Choroid plexus epithelial cell (primary cell): ENCODE measurements around the gene DGUOK.

ENCODE experiments used
- DNase-seq: peaks from one replicate; pipeline ENCODE4 v3.0.0-alpha.2; 2010; ENCODE audit warnings: low read depth
- H3K4me3 ChIP-seq: 2 replicates; pipeline ENCODE4 v1.5.1; 2011; ENCODE audit warnings: low read depth, mild to moderate bottlenecking, control low read depth, low read length, moderate library complexity
- TF ChIP-seq, protein P1 (sequence below): conservative IDR thresholded peaks from 2 replicates; pipeline ENCODE4 v1.5.1; 2011; ENCODE audit warnings: low read depth, mild to moderate bottlenecking, control low read depth, inconsistent platforms, low read length, moderate library complexity

DGUOK gene

DNA sequence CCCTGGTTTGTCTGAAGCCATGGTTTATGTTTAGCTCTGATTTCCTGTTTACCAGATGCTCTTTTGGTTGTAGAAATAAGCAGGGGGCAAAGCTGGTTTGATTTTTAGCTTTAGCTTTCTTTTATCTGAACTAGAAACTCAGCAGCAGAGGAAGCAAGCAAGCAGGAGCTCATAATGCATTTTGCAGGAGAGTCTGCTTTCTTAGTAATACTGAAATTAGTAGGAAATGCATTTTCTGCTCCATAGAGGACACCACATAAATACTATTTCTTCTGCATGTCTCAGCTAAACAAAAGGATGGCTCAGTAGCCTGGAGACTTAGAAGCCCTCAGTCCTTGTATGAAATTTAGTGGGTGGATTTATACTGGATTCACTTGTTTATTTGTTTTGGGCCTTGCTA is 23.1 kb downstream of the DGUOK start:
- TF ChIP-seq, protein P1, sequence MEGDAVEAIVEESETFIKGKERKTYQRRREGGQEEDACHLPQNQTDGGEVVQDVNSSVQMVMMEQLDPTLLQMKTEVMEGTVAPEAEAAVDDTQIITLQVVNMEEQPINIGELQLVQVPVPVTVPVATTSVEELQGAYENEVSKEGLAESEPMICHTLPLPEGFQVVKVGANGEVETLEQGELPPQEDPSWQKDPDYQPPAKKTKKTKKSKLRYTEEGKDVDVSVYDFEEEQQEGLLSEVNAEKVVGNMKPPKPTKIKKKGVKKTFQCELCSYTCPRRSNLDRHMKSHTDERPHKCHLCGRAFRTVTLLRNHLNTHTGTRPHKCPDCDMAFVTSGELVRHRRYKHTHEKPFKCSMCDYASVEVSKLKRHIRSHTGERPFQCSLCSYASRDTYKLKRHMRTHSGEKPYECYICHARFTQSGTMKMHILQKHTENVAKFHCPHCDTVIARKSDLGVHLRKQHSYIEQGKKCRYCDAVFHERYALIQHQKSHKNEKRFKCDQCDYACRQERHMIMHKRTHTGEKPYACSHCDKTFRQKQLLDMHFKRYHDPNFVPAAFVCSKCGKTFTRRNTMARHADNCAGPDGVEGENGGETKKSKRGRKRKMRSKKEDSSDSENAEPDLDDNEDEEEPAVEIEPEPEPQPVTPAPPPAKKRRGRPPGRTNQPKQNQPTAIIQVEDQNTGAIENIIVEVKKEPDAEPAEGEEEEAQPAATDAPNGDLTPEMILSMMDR: no peak
- H3K4me3 ChIP-seq: no peak overlapping the region
- no peak for DNase-seq

DNA sequence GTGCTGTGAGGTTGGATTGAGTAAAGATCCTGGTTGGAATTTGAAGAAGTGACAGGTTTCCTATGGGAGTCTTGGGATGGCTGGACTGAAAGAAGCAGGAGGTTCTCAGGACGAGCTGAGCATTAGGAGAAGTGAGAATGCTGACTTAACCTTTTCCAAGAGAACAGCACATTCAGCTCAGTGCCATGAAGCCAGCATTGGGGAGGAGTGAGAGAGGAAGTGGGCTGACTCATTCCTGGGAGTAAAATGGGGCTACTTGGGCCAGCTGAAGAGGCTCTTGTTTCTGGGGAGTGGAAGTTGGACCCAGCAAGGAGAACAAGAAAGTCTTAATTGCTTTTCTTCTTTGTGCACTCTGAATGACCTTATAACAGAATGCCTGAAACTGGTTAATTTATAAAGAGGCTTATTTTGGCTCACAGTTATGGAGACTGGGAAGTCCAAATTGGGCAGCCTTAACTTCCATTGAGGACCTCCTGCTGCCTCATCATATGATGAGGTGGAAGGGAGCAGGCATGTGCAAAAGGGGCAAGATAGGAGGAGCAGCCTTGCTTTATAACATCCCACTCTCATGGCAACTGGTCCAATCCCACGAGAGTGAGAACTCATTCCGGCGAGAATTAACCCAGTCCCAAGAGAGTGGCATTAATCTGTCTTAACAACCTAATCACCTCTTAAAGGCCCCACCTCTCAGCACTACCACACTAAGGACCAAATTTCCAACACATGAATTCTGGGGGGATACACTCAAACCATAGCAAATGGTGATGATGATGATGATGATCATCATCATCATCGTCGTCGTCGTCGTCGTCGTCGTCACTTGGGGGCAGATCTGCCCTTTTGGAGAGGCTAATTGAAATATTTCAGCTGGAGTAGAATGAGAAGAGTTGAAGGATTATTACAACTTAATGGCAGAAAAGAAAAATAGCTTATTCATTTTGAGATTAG is 26.1 kb downstream of the DGUOK start:
- DNase-seq: peak; percentile 57
- TF ChIP-seq, protein P1: no peak
- no peak overlapping the region for H3K4me3 ChIP-seq

DNA sequence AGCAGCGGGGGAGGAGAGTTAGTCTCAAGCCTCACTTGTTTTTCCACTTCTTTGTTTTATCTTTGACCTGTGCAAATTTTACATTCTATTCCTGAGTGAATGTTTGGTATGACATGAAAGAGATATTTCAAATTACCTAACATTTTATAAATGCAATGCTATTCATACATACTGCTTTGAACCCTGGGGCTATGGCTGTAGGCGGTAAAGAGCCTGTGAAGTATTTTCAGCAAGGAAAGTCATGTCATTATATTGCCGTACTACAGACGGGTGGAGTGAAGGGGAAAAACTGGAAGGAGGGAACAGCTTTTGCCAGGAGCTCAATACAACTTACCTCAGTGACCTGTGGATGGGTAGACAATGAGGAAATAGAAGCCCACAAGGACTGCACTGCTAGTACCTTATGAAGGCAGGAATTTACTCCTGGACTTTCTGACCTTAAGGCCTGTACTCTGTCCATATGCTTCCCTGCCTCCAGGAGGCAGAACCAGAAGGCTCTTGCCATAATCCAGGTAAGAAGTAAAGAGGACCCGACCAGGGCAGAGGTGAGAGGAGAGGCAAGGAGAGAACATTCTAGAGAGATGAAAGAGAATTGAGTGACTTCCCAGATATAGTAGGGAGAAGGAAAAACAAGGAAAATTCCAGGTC is 29.7 kb downstream of the DGUOK start:
- no peak for DNase-seq
- TF ChIP-seq, protein P1: no peak
- H3K4me3 ChIP-seq: no peak overlapping the region

DNA sequence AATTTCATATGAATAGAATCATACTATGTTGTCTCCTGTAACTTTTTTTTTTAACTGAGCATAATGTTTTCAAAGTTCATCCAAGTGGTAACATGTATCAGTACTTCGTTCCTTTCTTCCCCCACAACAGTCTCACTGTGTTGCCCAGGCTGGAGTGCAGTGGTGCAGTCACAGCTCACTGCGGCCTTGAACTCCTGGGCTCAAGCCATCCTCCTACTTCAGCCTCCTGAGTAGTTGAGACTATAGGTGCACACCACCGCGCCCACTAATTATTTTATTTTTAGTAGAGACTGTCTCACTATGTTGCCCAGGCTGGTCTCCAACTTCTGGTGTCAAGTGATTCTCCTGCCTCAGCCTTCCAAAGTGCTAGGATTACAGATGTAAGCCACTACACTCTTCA is 34.6 kb downstream of the DGUOK start:
- no peak for DNase-seq
- TF ChIP-seq, protein P1: no peak
- H3K4me3 ChIP-seq: no peak overlapping the region

DNA sequence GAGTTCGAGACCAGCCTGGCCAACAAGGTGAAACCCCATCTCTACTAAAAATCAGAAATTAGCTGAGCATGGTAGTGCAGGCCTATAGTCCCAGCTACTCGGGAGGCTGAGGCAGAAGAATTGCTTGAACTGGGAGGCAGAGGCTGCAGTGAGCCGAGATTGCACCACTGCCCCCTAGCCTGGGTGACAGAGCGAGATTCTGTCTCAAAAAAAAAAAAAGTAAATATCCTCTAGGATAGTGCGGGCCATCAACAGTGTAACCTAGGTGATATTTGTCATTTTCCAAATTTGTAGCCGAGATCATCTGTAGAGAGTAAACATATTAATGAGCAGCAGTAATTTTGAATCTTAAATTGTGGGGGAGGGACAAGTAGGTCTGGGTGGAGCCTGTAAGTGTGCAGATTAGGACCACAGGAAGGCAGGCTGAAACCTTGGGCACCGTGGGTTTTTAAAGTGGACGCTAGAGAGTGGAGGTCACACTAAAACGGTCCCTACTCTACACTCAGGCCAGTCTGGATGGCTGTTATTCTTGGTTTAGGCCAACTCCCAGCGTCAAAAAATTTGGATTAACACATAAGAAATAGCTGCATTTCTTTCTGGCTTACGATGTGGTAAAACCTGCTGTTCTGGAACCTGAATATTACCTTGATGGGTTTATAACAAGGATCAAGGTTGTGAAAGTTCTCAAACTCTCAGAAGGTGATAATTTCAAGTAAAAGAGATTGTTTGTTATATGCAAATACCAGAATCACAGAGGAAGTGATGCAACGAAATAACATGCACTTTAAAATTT is 35.3 kb downstream of the DGUOK start:
- TF ChIP-seq, protein P1: no peak
- DNase-seq: no peak
- no peak overlapping the region for H3K4me3 ChIP-seq

DNA sequence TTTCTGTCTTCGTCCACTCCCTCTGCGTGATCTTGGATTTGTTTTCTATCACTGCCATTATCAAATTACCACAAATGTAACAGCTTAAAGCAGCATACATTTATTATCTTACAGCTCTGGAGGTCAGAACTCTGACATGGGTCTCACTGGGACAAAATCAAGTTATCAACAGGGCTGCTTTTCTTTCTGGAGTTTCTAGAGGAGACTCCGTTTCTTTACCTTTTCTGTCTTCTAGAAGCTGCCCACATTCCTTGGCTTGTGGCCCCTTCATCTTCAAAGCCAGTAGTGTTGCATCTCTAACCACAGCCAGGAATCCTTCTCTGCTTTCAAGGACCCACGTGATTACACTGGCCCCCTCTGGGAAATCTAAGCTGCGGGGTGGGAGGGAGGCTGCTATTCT is 36.1 kb downstream of the DGUOK start:
- TF ChIP-seq, protein P1: no peak
- H3K4me3 ChIP-seq: no peak overlapping the region
- DNase-seq: no peak
